SK-N-SH (cell line): ENCODE results near the gene CST9L. TPM values are rescaled to one million over a fixed set of nuclear protein-coding genes. Genes with fewer than 3 reads are reported as not detected.

Experiments
- CTCF ChIA-PET: fragments of 300-600, 350-600 bp; formaldehyde crosslinking; extraction: SDS; loops from one replicate; lab custom pipeline; 2021; lab: Yijun Ruan, JAX
- POLR2A ChIA-PET: fragments of 350-600 bp; sonication (Branson Sonifier 250); formaldehyde crosslinking; extraction: SDS; loops from one replicate; lab custom pipeline; 2020; ENCODE audit warnings: antibody characterized with exemption, inconsistent platforms; lab: Yijun Ruan, JAX
- DNase-seq: peaks from one replicate; pipeline ENCODE4 v3.0.0; 2012
- H2AFZ ChIP-seq: fragments of 200-600 bp; sonication (generic); 2 replicates; pipeline ENCODE4 v1.8.1; 2016; ENCODE audit warnings: antibody characterized with exemption, mild to moderate bottlenecking, low read depth
- H3F3A ChIP-seq: fragments of 200-600 bp; sonication (generic); replicated peaks from 2 replicates; pipeline ENCODE3; 2016; ENCODE audit warnings: antibody characterized with exemption, mild to moderate bottlenecking; ENCODE audit not compliant: insufficient read depth
- H3K27ac ChIP-seq, 2 experiments: fragments of 200-500 bp in 1 of 2; fragments of 200-600 bp in 1 of 2; sonication (Bioruptor generic) in 1 of 2; sonication (generic), shearing (Covaris generic) in 1 of 2; 2 replicates each; pipeline versions ENCODE4 v1.5.1 to v1.6.1; 2014 to 2016; ENCODE audit warnings: low read depth in 2 of 2, inconsistent platforms in 1 of 2, low read length in 1 of 2, mild to moderate bottlenecking in 1 of 2, mixed read lengths in 1 of 2
- H3K27me3 ChIP-seq: fragments of 200-600 bp; sonication (generic), shearing (Covaris generic); 2 replicates; pipeline ENCODE4 v1.6.1; 2016; ENCODE audit warnings: mixed run types; ENCODE audit not compliant: insufficient read depth
- H3K36me3 ChIP-seq, 2 experiments: fragments of 200-500 bp in 1 of 2; fragments of 200-600 bp in 1 of 2; sonication (Bioruptor generic) in 1 of 2; sonication (generic) in 1 of 2; replicated peaks in 1 of 2; 2 replicates each; pipeline versions ENCODE3 to v1.5.1; 2014 to 2016; ENCODE audit warnings: low read length in 1 of 2, mild to moderate bottlenecking in 1 of 2; ENCODE audit not compliant: insufficient read depth in 2 of 2, control insufficient read depth in 1 of 2
- H3K4me1 ChIP-seq, 2 experiments: fragments of 200-500 bp in 1 of 2; fragments of 200-600 bp in 1 of 2; sonication (Bioruptor generic) in 1 of 2; sonication (generic), shearing (Covaris generic) in 1 of 2; 2 replicates each; pipeline versions ENCODE4 v1.5.1 to v1.6.1; 2014 to 2016; ENCODE audit warnings: low read depth in 1 of 2, low read length in 1 of 2, mixed run types in 1 of 2; ENCODE audit not compliant: insufficient read depth in 2 of 2, control insufficient read depth in 1 of 2
- H3K4me2 ChIP-seq: fragments of 200-600 bp; sonication (generic), shearing (Covaris generic); 2 replicates; pipeline ENCODE4 v1.6.1; 2017; ENCODE audit warnings: mixed run types
- H3K4me3 ChIP-seq, 2 experiments: fragments of 200-500 bp in 1 of 2; fragments of 200-600 bp in 1 of 2; sonication (Bioruptor generic) in 1 of 2; sonication (generic), shearing (Covaris generic) in 1 of 2; 2 replicates each; pipeline versions ENCODE4 v1.5.1 to v1.8.1; 2014 to 2016; ENCODE audit warnings: low read depth in 2 of 2, inconsistent platforms in 1 of 2, low read length in 1 of 2, mild to moderate bottlenecking in 1 of 2, mixed read lengths in 1 of 2, moderate library complexity in 1 of 2
- H3K79me2 ChIP-seq: fragments of 200-600 bp; sonication (generic); 2 replicates; pipeline ENCODE4 v1.8.1; 2017; ENCODE audit warnings: mild to moderate bottlenecking; ENCODE audit not compliant: insufficient read depth
- H3K9ac ChIP-seq: fragments of 200-600 bp; sonication (generic); 2 replicates; pipeline ENCODE4 v1.6.1; 2017; ENCODE audit warnings: mixed run types
- H3K9me2 ChIP-seq: fragments of 200-600 bp; sonication (generic); 2 replicates; pipeline ENCODE4 v1.6.1; 2017; ENCODE audit warnings: mixed run types
- H3K9me3 ChIP-seq: fragments of 200-600 bp; sonication (generic); 2 replicates; pipeline ENCODE4 v1.6.1; 2017; ENCODE audit warnings: mixed run types, mild to moderate bottlenecking, moderate library complexity
- H4K20me1 ChIP-seq: fragments of 200-600 bp; sonication (generic); 2 replicates; pipeline ENCODE4 v1.6.1; 2017; ENCODE audit warnings: mild to moderate bottlenecking, mixed run types; ENCODE audit not compliant: insufficient read depth
- EP300 ChIP-seq, 2 experiments: IDR thresholded peaks; 2 replicates each; pipeline versions ENCODE4 v1.4.0 to v1.6.1; 2012; ENCODE audit warnings: borderline replicate concordance in 1 of 2, low read depth in 1 of 2, low read length in 1 of 2
- FOSL2 ChIP-seq: IDR thresholded peaks from 2 replicates; pipeline ENCODE4 v1.4.0; 2012; ENCODE audit warnings: low read depth, mild to moderate bottlenecking, moderate library complexity, borderline replicate concordance
- GABPA ChIP-seq: IDR thresholded peaks from 2 replicates; pipeline ENCODE4 v1.4.0; 2012; ENCODE audit warnings: low read depth, mild to moderate bottlenecking
- GATA2 ChIP-seq: sonication (generic); formaldehyde crosslinking; IDR thresholded peaks from 2 replicates; pipeline ENCODE4 v1.5.0; 2020; ENCODE audit warnings: mild to moderate bottlenecking, missing genetic modification reagents
- JUND ChIP-seq: IDR thresholded peaks from 2 replicates; pipeline ENCODE4 v1.4.0; 2012
- MEF2A ChIP-seq: IDR thresholded peaks from 2 replicates; pipeline ENCODE4 v1.4.0; 2012; ENCODE audit warnings: low read depth, borderline replicate concordance
- NFIC ChIP-seq: IDR thresholded peaks from 2 replicates; pipeline ENCODE4 v1.4.0; 2012; ENCODE audit warnings: borderline replicate concordance
- NRF1 ChIP-seq: IDR thresholded peaks from 2 replicates; pipeline ENCODE4 v1.6.1; 2012; ENCODE audit warnings: low read depth, mild to moderate bottlenecking, low read length
- POLR2AphosphoS5 ChIP-seq: IDR thresholded peaks from 2 replicates; pipeline ENCODE4 v1.6.1; 2012; ENCODE audit warnings: low read depth, low read length
- RCOR1 ChIP-seq: fragments of 150-350 bp; IDR thresholded peaks from 2 replicates; pipeline ENCODE4 v1.6.1; 2017; ENCODE audit warnings: antibody characterized with exemption, low read length
- RFX5 ChIP-seq: IDR thresholded peaks from 2 replicates; pipeline ENCODE4 v1.6.1; 2012; ENCODE audit warnings: mild to moderate bottlenecking, improper control_type of control experiment, low read length
- YY1 ChIP-seq: IDR thresholded peaks from 2 replicates; pipeline ENCODE4 v1.4.0; 2012; ENCODE audit warnings: low read depth, mild to moderate bottlenecking
- WGBS: methylation state at CpG from one replicate; pipeline ENCODE4 v1.1.6; 2017; ENCODE audit warnings: low lambda C conversion rate; 5-methylcytosine and 5-hydroxymethylcytosine counted together
- polyA plus RNA-seq, 3 experiments: library from polyadenylated mRNA; depleted of rRNA; stranded (reverse); fragments of >200 nt; gene quantifications; 2 replicates each; pipeline ENCODE4 v1.2.3, GENCODE V29; 2012
- TF ChIP-seq, protein P1 (sequence below): IDR thresholded peaks from 2 replicates; pipeline ENCODE4 v1.6.1; 2012; ENCODE audit warnings: mild to moderate bottlenecking, low read depth, low read length, moderate library complexity

The CST9L gene
- polyA plus RNA-seq, 1 of the 3 experiments (the other 2 are of a cell fraction): not detected

- CTCF ChIA-PET: no interaction called here
- 15% methylated on average over 5 of the region's 5 CpGs for WGBS
- no peak for TF ChIP-seq EP300 (IDR thresholded peaks at IDR 0.05; ENCODE audit: borderline replicate concordance in 1 of 2, low read depth in 1 of 2, low read length in 1 of 2)
- no peak for TF ChIP-seq POLR2AphosphoS5
- H3K27ac ChIP-seq: no peak overlapping the region
- H3K9ac ChIP-seq: no peak overlapping the region
- no peaks in the 10 kb centered on the region for H3K36me3 ChIP-seq
- no peak overlapping the region for H3K4me2 ChIP-seq
- POLR2A ChIA-PET: no interaction called here
- no peaks in the 10 kb centered on the region for H3K79me2 ChIP-seq
- no peaks in the 10 kb centered on the region; the same call in 1 of the 2 replicates for H3K27me3 ChIP-seq
- no peak overlapping the region for H2AFZ ChIP-seq
- no peaks in the 10 kb centered on the region for H4K20me1 ChIP-seq
- no peak for DNase-seq
- no peaks in the 10 kb centered on the region for H3K9me2 ChIP-seq
- H3F3A ChIP-seq: no peaks in the 10 kb centered on the region
- H3K9me3 ChIP-seq: no peaks in the 10 kb centered on the region
- H3K4me1 ChIP-seq: no peaks in the 10 kb centered on the region
- no peak overlapping the region for H3K4me3 ChIP-seq
Observed at GRCh38 chr20:23515250-23515939, 52.9 kb downstream of the CST9L start.

- no peaks in the 10 kb centered on the region for H4K20me1 ChIP-seq
- H3K27ac ChIP-seq: no peak overlapping the region
- no peaks in the 10 kb centered on the region for H3K9me3 ChIP-seq
- H3K4me2 ChIP-seq: no peak overlapping the region
- ChIA-PET POLR2A (no interaction called here), CTCF (no interaction called here)
- no peaks in the 10 kb centered on the region for H3K9me2 ChIP-seq
- H3K79me2 ChIP-seq: no peaks in the 10 kb centered on the region
- H3K4me3 ChIP-seq: no peak overlapping the region
- no peaks in the 10 kb centered on the region for H3K36me3 ChIP-seq
- no peak for DNase-seq
- TF ChIP-seq GABPA (no peak), RCOR1 (no peak), GATA2 (CRISPR knock-in tag) (no peak), FOSL2 (no peak), EP300 (IDR thresholded peaks at IDR 0.05; ENCODE audit: borderline replicate concordance in 1 of 2, low read depth in 1 of 2, low read length in 1 of 2) (no peak), NFIC (no peak), MEF2A (no peak), NRF1 (no peak), RFX5 (no peak), JUND (no peak), YY1 (no peak)
- TF ChIP-seq, protein P1, sequence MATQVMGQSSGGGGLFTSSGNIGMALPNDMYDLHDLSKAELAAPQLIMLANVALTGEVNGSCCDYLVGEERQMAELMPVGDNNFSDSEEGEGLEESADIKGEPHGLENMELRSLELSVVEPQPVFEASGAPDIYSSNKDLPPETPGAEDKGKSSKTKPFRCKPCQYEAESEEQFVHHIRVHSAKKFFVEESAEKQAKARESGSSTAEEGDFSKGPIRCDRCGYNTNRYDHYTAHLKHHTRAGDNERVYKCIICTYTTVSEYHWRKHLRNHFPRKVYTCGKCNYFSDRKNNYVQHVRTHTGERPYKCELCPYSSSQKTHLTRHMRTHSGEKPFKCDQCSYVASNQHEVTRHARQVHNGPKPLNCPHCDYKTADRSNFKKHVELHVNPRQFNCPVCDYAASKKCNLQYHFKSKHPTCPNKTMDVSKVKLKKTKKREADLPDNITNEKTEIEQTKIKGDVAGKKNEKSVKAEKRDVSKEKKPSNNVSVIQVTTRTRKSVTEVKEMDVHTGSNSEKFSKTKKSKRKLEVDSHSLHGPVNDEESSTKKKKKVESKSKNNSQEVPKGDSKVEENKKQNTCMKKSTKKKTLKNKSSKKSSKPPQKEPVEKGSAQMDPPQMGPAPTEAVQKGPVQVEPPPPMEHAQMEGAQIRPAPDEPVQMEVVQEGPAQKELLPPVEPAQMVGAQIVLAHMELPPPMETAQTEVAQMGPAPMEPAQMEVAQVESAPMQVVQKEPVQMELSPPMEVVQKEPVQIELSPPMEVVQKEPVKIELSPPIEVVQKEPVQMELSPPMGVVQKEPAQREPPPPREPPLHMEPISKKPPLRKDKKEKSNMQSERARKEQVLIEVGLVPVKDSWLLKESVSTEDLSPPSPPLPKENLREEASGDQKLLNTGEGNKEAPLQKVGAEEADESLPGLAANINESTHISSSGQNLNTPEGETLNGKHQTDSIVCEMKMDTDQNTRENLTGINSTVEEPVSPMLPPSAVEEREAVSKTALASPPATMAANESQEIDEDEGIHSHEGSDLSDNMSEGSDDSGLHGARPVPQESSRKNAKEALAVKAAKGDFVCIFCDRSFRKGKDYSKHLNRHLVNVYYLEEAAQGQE: no peak
- no peak overlapping the region for H3K9ac ChIP-seq
- no peak overlapping the region for H2AFZ ChIP-seq
- 8% methylated on average over 1 of the region's 1 CpG for WGBS
- H3F3A ChIP-seq: no peaks in the 10 kb centered on the region
- no peaks in the 10 kb centered on the region for H3K4me1 ChIP-seq
- no peaks in the 10 kb centered on the region; the same call in 1 of the 2 replicates for H3K27me3 ChIP-seq
Observed at GRCh38 chr20:23514848-23515247, 53.4 kb downstream of the CST9L start.

Other genes starting within 250 kb of the CST9L start
- gene NXT1, start 217.7 kb downstream of the CST9L start, polyA plus RNA-seq (2012; rRNA removed): 28.2 TPM in 2 replicates
- gene GZF1, start 206.3 kb downstream of the CST9L start, polyA plus RNA-seq (2012; rRNA removed): 15.0 and 20.6 TPM in 2 replicates
- 3.0 and 5.9 TPM in 2 replicates for gene NAPB, start 147.0 kb downstream of the CST9L start, polyA plus RNA-seq (2012; rRNA removed)
- gene CSTL1, start 128.8 kb downstream of the CST9L start, polyA plus RNA-seq (2012; rRNA removed): not detected in 2 replicates
- not detected in 2 replicates for gene CST11, start 115.6 kb downstream of the CST9L start, polyA plus RNA-seq (2012; rRNA removed)
- gene CST8, start 77.4 kb downstream of the CST9L start, polyA plus RNA-seq (2012; rRNA removed): not detected in 2 replicates
- not detected in 2 replicates for gene CST9, start 37.4 kb upstream of the CST9L start, polyA plus RNA-seq (2012; rRNA removed)
- gene CST3, start 69.5 kb upstream of the CST9L start, polyA plus RNA-seq (2012; rRNA removed): 328 and 428 TPM in 2 replicates
- not detected in 2 replicates for gene CST4, start 120.6 kb upstream of the CST9L start, polyA plus RNA-seq (2012; rRNA removed)
- not detected in 2 replicates for gene CST1, start 182.5 kb upstream of the CST9L start, polyA plus RNA-seq (2012; rRNA removed)